Measurements from ENCODE around the gene PRX. TPM values are rescaled to one million over a fixed set of nuclear protein-coding genes. Genes with fewer than 3 reads are reported as not detected.

PRX gene
- total and polyA plus RNA-seq, 5 donors, result 3.2 to 7.1 (median 4.9) TPM

- Histone ChIP-seq H3K4me3 (ENCODE audit: low read length) (no peak overlapping the region), H3K4me1 (ENCODE audit: control insufficient read depth, insufficient read depth, low read length) (peaks cover 2% of the 10 kb centered on the region), H3K27ac (ENCODE audit: low read length) (no peak overlapping the region), H3K9me3 (ENCODE audit: control insufficient read depth, low read length) (no peaks in the 10 kb centered on the region), H3K27me3 (ENCODE audit: control insufficient read depth, insufficient read depth) (no peaks in the 10 kb centered on the region)
- intact Hi-C loops (cut with DNase I), result no loop called here
- ATAC-seq, result no peak
- DNase-seq, result peak in 1 of 3 donors; percentile 1
- 73% methylated on average over 16 of the region's 16 CpGs for WGBS
Observed at GRCh38 chr19:40421993-40422747, 9.0 kb upstream of the PRX start.

DNA sequence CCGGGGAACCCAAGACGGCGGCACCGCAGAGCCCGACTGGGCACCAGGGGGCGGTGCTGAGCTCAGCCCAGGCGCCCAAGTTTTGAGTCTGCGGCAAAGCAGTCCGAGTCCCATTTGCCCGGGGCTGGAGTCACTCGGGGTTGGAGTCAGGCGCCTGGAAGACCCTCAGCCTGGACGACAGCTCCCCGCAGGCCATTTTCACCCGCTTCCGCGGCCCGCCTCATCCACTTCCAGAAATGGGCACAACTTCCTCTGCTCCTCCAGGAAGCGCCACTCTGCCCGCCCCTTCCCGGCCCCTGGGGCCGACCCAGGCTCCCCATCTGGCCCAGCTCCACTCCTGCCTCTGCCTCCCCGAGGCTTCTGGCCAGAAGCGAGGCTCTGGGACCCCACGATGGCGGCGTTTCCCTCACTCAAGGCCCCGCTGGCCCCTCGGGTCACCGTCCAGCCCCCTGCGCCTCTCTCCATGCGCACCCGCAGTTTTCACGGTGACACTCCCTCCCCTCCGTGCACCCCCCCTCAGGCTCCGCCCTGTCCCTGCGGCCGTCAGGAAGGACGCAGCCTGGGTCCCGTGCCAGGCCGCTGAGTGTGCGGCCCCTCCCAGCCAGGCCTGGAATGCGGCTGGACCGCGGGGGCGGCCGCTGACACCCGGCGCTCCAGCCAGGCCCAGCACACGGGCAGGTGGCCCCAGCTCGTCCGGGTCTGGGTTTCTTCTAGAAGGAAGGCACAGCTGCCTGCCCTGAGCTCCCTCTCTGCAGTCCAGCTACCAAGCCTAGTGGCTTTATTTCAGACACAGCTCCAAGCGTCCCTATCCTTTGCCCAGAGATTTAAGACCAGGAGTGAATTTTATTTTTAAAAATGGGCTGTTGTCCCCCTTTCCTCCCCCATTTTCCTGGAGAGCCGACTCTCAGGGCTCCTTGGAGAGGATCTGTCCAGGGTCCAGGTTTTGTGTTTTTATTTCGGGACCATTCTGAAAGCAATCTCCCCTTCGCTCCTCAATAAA is 7.9 kb upstream of the PRX start:
- Histone ChIP-seq H3K27me3 (ENCODE audit: control insufficient read depth, insufficient read depth) (no peaks in the 10 kb centered on the region), H3K4me1 (ENCODE audit: control insufficient read depth, insufficient read depth, low read length) (peaks cover 3% of the 10 kb centered on the region), H3K27ac (ENCODE audit: low read length) (peak overlapping the region; percentile 99), H3K4me3 (ENCODE audit: low read length) (peak overlapping the region; percentile 44), H3K9me3 (ENCODE audit: control insufficient read depth, low read length) (no peaks in the 10 kb centered on the region)
- 2% methylated on average over 56 of the region's 56 CpGs for WGBS
- ATAC-seq (peak; percentile 88 to 91), DNase-seq (peak; percentile 96 to 99 (median 98))
- intact Hi-C loops (cut with DNase I), result no loop called here

GRCh38 chr19:40420451-40420765 is 7.2 kb upstream of the PRX start:
- peaks cover 3% of the 10 kb centered on the region for H3K4me1 ChIP-seq (ENCODE audit: control insufficient read depth, insufficient read depth, low read length)
- 64% methylated on average over 14 of the region's 14 CpGs for WGBS
- ATAC-seq, result no peak

DNA sequence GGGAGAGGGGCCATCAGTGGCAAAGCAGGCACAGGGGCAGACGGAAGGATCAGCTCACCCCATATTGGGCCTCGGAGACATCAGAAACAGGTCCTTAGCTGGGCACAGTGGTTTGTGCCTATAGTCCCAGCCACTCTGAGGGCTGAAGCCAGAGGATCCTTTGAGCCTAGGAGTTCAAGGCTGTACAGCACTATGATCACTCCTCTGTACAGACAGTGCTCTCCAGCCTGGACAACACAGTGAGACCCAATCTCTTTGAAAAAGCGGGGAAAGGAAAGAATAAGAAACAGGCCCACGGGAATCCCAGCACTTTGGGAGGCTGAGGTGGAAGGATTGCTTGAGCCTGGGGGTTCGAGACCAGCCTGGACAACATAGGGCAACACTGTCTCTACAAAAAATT is 6.6 kb upstream of the PRX start:
- no peak overlapping the region for H3K27ac ChIP-seq (ENCODE audit: low read length)
- H3K4me3 ChIP-seq (ENCODE audit: low read length), result no peak overlapping the region
- ATAC-seq, result no peak
- peak in 2 of 3 donors; percentile 20 to 44 for DNase-seq
- intact Hi-C loops (cut with DNase I), result no loop called here
- peaks cover 4% of the 10 kb centered on the region for H3K4me1 ChIP-seq (ENCODE audit: control insufficient read depth, insufficient read depth, low read length)
- H3K27me3 ChIP-seq (ENCODE audit: control insufficient read depth, insufficient read depth), result no peaks in the 10 kb centered on the region
- 91% methylated on average over 5 of the region's 5 CpGs for WGBS
- no peaks in the 10 kb centered on the region for H3K9me3 ChIP-seq (ENCODE audit: control insufficient read depth, low read length)

More at GRCh38 chr19:40420451-40420765, 7.2 kb upstream of the PRX start:
- H3K27ac ChIP-seq (ENCODE audit: low read length), result peak overlapping the region; percentile 99
- no peaks in the 10 kb centered on the region for H3K9me3 ChIP-seq (ENCODE audit: control insufficient read depth, low read length)
- no peak for DNase-seq
- no peaks in the 10 kb centered on the region for H3K27me3 ChIP-seq (ENCODE audit: control insufficient read depth, insufficient read depth)
- intact Hi-C loops (cut with DNase I), result no loop called here
- H3K4me3 ChIP-seq (ENCODE audit: low read length), result peak overlapping the region; percentile 44

GRCh38 chr19:40419066-40419612 is 6.0 kb upstream of the PRX start:
- peak in 2 of 3 donors; percentile 58 to 69 for DNase-seq
- intact Hi-C loops (cut with DNase I), result no loop called here
- Histone ChIP-seq H3K27ac (ENCODE audit: low read length) (no peak overlapping the region), H3K4me1 (ENCODE audit: control insufficient read depth, insufficient read depth, low read length) (peaks cover 6% of the 10 kb centered on the region), H3K9me3 (ENCODE audit: control insufficient read depth, low read length) (no peaks in the 10 kb centered on the region), H3K4me3 (ENCODE audit: low read length) (no peak overlapping the region), H3K27me3 (ENCODE audit: control insufficient read depth, insufficient read depth) (no peaks in the 10 kb centered on the region)
- ATAC-seq, result no peak
- WGBS, result 81% methylated on average over 5 of the region's 5 CpGs

- intact Hi-C loops (cut with DNase I), result no loop called here
- no peaks in the 10 kb centered on the region for H3K9me3 ChIP-seq (ENCODE audit: control insufficient read depth, low read length)
- ATAC-seq (no peak), DNase-seq (no peak)
- 84% methylated on average over 3 of the region's 3 CpGs for WGBS
- H3K4me1 ChIP-seq (ENCODE audit: control insufficient read depth, insufficient read depth, low read length), result peaks cover 11% of the 10 kb centered on the region
- H3K27ac ChIP-seq (ENCODE audit: low read length), result peak overlapping the region; percentile 61
- no peaks in the 10 kb centered on the region for H3K27me3 ChIP-seq (ENCODE audit: control insufficient read depth, insufficient read depth)
- H3K4me3 ChIP-seq (ENCODE audit: low read length), result no peak overlapping the region
Observed at GRCh38 chr19:40418040-40418439, 4.9 kb upstream of the PRX start.

DNA sequence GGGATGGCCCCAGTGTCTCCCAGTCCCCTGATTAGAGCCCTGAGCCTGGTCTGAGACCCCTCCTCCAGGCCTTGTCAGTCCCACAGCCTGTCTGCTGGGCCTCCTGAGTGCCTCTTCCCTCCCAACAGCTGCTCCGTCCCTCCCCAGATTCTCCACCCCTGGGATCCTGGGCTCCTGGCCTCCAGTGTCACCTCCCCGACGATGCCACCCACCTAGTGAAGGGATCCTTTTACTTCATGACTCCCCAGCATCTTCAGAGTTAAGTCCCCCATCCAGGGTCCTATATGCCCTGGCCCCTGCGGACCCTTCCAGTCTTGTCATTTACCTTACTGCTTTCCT is 4.4 kb upstream of the PRX start:
- no peak overlapping the region for H3K4me3 ChIP-seq (ENCODE audit: low read length)
- ATAC-seq (no peak), DNase-seq (no peak)
- WGBS, result 58% methylated on average over 4 of the region's 4 CpGs
- H3K27ac ChIP-seq (ENCODE audit: low read length), result peak overlapping the region; percentile 61
- H3K9me3 ChIP-seq (ENCODE audit: control insufficient read depth, low read length), result no peaks in the 10 kb centered on the region
- no peaks in the 10 kb centered on the region for H3K27me3 ChIP-seq (ENCODE audit: control insufficient read depth, insufficient read depth)
- H3K4me1 ChIP-seq (ENCODE audit: control insufficient read depth, insufficient read depth, low read length), result peaks cover 11% of the 10 kb centered on the region
- intact Hi-C loops (cut with DNase I), result no loop called here

GRCh38 chr19:40416918-40417642 is 3.9 kb upstream of the PRX start:
- DNase-seq (peak; percentile 76 to 91 (median 86)), ATAC-seq (peak; percentile 22 to 54)
- intact Hi-C loops (cut with DNase I), result no loop called here
- Histone ChIP-seq H3K4me3 (ENCODE audit: low read length) (no peak overlapping the region), H3K27me3 (ENCODE audit: control insufficient read depth, insufficient read depth) (no peaks in the 10 kb centered on the region), H3K9me3 (ENCODE audit: control insufficient read depth, low read length) (no peaks in the 10 kb centered on the region), H3K27ac (ENCODE audit: low read length) (peak overlapping the region; percentile 61), H3K4me1 (ENCODE audit: control insufficient read depth, insufficient read depth, low read length) (peaks cover 12% of the 10 kb centered on the region)
- WGBS, result 29% methylated on average over 16 of the region's 16 CpGs

- WGBS, result 95% methylated on average over 2 of the region's 2 CpGs
- peak in 2 of 3 donors; percentile 16 to 30 for DNase-seq
- Histone ChIP-seq H3K4me3 (ENCODE audit: low read length) (no peak overlapping the region), H3K9me3 (ENCODE audit: control insufficient read depth, low read length) (no peaks in the 10 kb centered on the region), H3K27ac (ENCODE audit: low read length) (no peak overlapping the region), H3K4me1 (ENCODE audit: control insufficient read depth, insufficient read depth, low read length) (peaks cover 13% of the 10 kb centered on the region), H3K27me3 (ENCODE audit: control insufficient read depth, insufficient read depth) (no peaks in the 10 kb centered on the region)
- ATAC-seq, result no peak
- intact Hi-C loops (cut with DNase I), result no loop called here
Observed at GRCh38 chr19:40415768-40416167, 2.6 kb upstream of the PRX start.

GRCh38 chr19:40414542-40415535 is 1.7 kb upstream of the PRX start:
- Histone ChIP-seq H3K27me3 (ENCODE audit: control insufficient read depth, insufficient read depth) (no peaks in the 10 kb centered on the region), H3K9me3 (ENCODE audit: control insufficient read depth, low read length) (no peaks in the 10 kb centered on the region), H3K4me3 (ENCODE audit: low read length) (no peak overlapping the region), H3K27ac (ENCODE audit: low read length) (no peak overlapping the region), H3K4me1 (ENCODE audit: control insufficient read depth, insufficient read depth, low read length) (peaks cover 13% of the 10 kb centered on the region)
- intact Hi-C loops (cut with DNase I), result no loop called here
- DNase-seq (peak in 2 of 3 donors; percentile 60 to 70), ATAC-seq (no peak)
- WGBS, result 78% methylated on average over 21 of the region's 21 CpGs
